Retinal pigment epithelial cell (primary cell): ENCODE data around the gene SPRR5.

ENCODE experiments used
- DNase-seq: peaks from one replicate; pipeline ENCODE4 v3.0.0-alpha.2; 2010; ENCODE audit warnings: low read depth
- H3K4me3 ChIP-seq: 2 replicates; pipeline ENCODE4 v1.5.1; 2011; ENCODE audit warnings: mild to moderate bottlenecking, low read length, control low read depth, moderate library complexity
- CTCF ChIP-seq: conservative IDR thresholded peaks from 2 replicates; pipeline ENCODE4 v1.5.1; 2011; ENCODE audit warnings: low read depth, low read length, control low read depth, inconsistent platforms

SPRR5 gene

DNA sequence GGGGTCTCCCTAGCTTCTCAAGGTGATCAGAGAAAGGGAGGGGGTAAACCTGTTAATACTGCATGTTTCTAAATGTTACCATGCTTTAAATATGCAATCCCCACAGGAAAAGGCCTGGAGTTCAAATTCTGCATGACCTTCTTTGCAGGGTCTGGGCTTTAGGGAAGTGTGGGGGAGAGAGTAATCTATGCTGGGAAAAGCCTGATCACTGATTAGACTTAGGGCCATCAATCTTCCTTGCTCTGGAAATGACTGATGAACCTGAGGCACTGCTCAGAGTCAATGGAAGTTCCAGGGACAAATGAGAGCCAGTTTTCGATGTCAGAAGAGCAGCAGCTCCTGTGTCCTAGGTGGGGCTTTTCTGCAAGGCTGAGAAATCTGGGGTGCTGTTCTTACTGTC, 33.7 kb downstream of the SPRR5 start:
- TF ChIP-seq CTCF = no peak
- DNase-seq = no peak

DNA sequence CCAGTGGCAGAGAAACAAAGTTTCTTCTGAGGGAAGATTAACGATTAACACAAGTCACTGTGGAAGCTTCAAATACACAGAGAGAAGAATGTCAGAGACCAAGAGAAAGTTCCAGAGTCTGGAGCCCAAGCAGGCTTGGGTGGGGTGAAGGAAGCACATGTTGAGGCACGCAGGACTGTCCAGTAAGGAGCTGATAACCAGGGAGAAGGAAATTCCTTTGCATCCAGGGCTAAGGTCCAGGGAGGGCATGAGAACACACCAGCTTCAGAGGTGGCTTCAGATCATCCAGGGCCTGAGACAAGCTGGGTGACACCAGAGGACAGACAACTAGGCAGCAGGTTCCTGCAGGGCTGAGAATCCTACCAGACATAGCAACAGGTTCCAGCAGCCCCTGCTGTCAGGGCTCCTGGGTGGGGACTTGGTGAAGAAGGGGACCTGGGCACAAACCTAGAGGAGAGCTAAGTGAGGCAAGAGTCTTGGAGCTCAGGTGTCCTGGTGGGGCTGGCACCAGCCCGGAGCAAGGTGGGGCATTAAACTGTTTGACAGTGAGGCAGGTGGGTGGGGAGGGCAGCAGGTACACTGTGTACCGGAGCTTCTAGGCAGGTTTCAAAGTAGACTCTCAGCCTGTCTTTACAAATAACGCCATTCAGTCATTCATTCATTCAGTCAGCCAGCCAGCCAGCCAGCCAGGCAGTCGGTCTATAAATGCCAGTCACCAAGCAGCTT, 34.3 kb downstream of the SPRR5 start:
- H3K4me3 ChIP-seq = no peak overlapping the region
- no peak for TF ChIP-seq CTCF
- DNase-seq = no peak

More for the DNA sequence above, 33.7 kb downstream of the SPRR5 start:
- no peak overlapping the region for H3K4me3 ChIP-seq

DNA sequence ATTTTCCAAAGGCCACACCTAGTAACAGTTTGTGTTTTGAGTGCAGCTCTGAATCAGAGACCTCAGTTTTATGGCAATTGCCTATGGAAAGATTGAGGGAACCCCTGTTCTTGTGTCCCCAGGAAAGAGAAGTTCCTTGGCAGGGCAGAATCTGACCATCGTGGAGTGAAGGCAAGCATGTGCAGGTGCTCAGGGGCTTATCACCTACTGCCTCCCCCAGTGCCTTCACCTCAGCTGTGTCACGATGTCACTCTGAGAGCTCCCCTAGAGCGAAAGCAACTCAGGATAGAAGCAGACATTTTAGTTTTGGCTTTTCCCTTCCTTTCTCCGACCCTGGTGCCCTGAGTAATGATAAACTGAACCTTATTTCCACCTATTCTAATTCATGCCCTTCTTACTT, 35.1 kb downstream of the SPRR5 start:
- DNase-seq = no peak
- TF ChIP-seq CTCF = no peak
- H3K4me3 ChIP-seq = no peak overlapping the region

- H3K4me3 ChIP-seq = no peak overlapping the region
- DNase-seq = no peak
- no peak for TF ChIP-seq CTCF
These were observed 36.2 kb downstream of the SPRR5 start for GRCh38 chr1:152983234-152983633.

DNA sequence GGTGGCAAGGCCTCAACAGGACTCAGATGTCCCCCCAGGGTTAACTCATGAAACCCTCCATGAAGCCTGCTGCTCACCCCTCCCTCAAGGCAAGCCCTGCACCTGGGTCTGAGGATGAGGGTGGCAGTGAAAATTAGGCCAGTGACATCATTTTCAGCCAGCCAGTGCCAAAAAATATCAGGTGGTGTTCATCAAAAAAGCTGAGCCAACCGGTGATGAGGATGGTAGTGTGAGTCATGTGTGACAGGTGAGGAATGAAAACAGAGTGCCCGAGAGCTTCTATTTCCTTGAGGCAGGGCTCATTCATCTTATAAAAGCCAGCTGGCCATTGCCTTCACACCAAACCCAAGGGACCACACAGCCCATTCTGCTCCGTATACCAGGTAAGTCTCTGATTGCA, 36.7 kb downstream of the SPRR5 start, which contains the start of gene SPRR1A:
Gene SPRR1A (plus strand): TSS at position 339 of the 400 bp plus-strand sequence. CDS start 1,150 bp downstream, outside the sequence.
- DNase-seq = no peak
- TF ChIP-seq CTCF = no peak
- no peak within 1 kb of the TSS for H3K4me3 ChIP-seq

DNA sequence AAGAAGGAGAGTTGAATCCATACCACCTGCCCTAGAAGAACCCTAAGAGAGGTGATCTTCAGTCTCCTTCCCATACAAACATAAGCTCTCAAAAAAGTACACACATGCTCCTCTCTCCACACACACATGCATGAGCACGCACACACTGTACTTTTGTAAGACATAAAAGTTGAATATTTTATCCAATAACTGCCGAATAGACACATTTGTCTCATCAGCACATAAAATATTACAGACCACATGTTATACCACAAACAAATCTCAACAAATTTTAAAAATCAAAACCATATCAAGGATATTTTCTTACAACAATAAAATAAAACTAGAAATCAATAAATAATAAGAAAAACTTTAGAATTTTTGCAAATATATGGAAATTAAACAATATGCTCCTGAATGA, 39.6 kb downstream of the SPRR5 start:
- no peak for TF ChIP-seq CTCF
- no peak overlapping the region for H3K4me3 ChIP-seq
- DNase-seq = no peak

DNA sequence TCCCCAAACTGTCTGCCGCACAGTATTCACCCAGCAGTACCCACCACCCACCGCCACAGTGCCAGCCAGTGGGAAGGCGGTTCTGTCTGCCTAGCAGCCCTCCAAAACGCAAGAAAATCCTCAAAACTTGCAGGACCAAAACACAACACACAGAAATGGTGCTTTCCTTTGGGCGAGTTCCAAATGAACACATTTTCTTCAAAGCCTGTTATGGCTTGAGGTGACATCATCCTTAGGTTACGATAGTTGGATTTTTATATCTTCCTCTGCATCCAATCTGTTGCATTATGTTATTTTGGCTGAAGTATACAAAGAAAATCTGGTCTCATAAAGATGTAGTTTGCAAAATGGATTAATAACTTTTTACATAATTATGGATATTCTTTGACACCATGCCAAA, 46.2 kb downstream of the SPRR5 start:
- no peak overlapping the region for H3K4me3 ChIP-seq
- TF ChIP-seq CTCF = no peak
- DNase-seq = no peak
